ENCODE measurements around the gene SNRNP25. TPM values are rescaled to one million over a fixed set of nuclear protein-coding genes. Genes with fewer than 3 reads are reported as not detected.

SNRNP25 gene
- total and polyA plus RNA-seq, 2 of the 8 experiments (the other 6 are each of a cell fraction or from before 2014, with no cell fraction given), result 53.0 to 58.4 TPM

DNA sequence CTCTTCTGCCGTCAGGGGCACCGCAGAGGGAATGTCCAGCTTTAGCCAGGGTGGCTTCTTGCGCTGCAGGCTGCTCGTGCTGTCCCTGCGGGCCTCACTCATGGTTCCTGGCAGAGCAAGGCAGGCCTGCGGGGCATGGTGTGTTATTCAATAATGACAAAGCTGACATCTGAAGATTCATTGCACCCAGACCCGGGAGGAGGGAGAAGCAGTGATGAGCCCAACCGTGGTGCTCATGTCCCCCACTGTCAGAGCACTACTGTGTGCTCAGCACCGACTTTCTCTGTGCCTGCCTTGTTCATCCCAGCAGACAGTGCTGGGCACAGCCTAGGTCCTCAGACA is 11.3 kb downstream of the SNRNP25 start (continued):
- TF ChIP-seq, protein P1, sequence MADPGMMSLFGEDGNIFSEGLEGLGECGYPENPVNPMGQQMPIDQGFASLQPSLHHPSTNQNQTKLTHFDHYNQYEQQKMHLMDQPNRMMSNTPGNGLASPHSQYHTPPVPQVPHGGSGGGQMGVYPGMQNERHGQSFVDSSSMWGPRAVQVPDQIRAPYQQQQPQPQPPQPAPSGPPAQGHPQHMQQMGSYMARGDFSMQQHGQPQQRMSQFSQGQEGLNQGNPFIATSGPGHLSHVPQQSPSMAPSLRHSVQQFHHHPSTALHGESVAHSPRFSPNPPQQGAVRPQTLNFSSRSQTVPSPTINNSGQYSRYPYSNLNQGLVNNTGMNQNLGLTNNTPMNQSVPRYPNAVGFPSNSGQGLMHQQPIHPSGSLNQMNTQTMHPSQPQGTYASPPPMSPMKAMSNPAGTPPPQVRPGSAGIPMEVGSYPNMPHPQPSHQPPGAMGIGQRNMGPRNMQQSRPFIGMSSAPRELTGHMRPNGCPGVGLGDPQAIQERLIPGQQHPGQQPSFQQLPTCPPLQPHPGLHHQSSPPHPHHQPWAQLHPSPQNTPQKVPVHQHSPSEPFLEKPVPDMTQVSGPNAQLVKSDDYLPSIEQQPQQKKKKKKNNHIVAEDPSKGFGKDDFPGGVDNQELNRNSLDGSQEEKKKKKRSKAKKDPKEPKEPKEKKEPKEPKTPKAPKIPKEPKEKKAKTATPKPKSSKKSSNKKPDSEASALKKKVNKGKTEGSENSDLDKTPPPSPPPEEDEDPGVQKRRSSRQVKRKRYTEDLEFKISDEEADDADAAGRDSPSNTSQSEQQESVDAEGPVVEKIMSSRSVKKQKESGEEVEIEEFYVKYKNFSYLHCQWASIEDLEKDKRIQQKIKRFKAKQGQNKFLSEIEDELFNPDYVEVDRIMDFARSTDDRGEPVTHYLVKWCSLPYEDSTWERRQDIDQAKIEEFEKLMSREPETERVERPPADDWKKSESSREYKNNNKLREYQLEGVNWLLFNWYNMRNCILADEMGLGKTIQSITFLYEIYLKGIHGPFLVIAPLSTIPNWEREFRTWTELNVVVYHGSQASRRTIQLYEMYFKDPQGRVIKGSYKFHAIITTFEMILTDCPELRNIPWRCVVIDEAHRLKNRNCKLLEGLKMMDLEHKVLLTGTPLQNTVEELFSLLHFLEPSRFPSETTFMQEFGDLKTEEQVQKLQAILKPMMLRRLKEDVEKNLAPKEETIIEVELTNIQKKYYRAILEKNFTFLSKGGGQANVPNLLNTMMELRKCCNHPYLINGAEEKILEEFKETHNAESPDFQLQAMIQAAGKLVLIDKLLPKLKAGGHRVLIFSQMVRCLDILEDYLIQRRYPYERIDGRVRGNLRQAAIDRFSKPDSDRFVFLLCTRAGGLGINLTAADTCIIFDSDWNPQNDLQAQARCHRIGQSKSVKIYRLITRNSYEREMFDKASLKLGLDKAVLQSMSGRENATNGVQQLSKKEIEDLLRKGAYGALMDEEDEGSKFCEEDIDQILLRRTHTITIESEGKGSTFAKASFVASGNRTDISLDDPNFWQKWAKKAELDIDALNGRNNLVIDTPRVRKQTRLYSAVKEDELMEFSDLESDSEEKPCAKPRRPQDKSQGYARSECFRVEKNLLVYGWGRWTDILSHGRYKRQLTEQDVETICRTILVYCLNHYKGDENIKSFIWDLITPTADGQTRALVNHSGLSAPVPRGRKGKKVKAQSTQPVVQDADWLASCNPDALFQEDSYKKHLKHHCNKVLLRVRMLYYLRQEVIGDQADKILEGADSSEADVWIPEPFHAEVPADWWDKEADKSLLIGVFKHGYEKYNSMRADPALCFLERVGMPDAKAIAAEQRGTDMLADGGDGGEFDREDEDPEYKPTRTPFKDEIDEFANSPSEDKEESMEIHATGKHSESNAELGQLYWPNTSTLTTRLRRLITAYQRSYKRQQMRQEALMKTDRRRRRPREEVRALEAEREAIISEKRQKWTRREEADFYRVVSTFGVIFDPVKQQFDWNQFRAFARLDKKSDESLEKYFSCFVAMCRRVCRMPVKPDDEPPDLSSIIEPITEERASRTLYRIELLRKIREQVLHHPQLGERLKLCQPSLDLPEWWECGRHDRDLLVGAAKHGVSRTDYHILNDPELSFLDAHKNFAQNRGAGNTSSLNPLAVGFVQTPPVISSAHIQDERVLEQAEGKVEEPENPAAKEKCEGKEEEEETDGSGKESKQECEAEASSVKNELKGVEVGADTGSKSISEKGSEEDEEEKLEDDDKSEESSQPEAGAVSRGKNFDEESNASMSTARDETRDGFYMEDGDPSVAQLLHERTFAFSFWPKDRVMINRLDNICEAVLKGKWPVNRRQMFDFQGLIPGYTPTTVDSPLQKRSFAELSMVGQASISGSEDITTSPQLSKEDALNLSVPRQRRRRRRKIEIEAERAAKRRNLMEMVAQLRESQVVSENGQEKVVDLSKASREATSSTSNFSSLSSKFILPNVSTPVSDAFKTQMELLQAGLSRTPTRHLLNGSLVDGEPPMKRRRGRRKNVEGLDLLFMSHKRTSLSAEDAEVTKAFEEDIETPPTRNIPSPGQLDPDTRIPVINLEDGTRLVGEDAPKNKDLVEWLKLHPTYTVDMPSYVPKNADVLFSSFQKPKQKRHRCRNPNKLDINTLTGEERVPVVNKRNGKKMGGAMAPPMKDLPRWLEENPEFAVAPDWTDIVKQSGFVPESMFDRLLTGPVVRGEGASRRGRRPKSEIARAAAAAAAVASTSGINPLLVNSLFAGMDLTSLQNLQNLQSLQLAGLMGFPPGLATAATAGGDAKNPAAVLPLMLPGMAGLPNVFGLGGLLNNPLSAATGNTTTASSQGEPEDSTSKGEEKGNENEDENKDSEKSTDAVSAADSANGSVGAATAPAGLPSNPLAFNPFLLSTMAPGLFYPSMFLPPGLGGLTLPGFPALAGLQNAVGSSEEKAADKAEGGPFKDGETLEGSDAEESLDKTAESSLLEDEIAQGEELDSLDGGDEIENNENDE (IDR thresholded peaks at IDR 0.05; ENCODE audit: insufficient replicate concordance, low read length), result no peak
- TF ChIP-seq EZH2 (IDR thresholded peaks at IDR 0.05; ENCODE audit: low read depth, low read length, severe bottlenecking) (no peak), HDAC2 (IDR thresholded peaks at IDR 0.05; ENCODE audit: borderline replicate concordance in 1 of 2, low read depth in 2 of 2, low read length in 2 of 2) (no peak)
